GM18511 (cell line): Measurements from ENCODE around the gene HMGN3.

Experiments used
- ATAC-seq: cut with Tn5 transposase; IDR thresholded peaks from one replicate; pipeline ENCODE4 v1.9.1; 2021; ENCODE audit warnings: mild to moderate bottlenecking, moderate library complexity; ENCODE audit not compliant: unreplicated experiment

The HMGN3 gene

DNA sequence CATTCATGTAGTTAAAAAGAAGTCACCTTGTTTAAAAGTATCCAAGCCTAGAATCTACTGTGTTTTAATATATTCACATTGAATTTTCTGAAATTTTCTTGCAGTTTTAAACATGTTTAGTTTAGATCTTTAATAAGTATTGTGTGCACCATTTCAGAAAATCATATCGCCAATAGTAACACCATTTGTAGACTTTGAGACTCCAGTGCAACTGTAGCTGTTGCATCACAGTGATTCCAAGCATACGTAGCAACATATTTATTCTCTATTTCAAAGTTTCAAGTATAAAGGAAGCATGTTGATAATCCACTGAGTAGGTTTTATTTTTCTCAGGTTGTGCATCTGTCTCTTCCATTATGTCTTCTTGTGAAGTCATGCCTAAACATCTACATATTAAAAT is 46.4 kb downstream of the HMGN3 start:
- ATAC-seq, result no peak

DNA sequence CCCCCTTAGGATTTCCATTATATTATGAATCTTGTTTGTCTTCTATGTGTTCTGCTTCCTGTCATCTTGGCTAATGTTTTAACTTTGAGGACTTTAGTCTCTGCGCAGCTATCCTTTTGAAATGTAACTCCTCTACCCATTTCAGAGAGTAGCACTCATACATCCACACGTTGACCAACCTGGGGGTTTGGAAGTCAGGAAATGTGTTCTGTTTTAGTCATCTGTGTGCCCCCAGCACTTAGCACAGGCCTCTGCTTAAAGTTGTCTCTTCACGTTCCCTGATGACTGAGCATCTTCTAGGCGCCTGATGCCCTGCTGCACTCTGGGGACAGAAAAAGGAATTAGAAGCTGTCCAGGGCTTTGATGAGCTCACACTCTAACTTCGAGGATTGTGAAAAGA is 47.9 kb downstream of the HMGN3 start:
- ATAC-seq, result no peak

DNA sequence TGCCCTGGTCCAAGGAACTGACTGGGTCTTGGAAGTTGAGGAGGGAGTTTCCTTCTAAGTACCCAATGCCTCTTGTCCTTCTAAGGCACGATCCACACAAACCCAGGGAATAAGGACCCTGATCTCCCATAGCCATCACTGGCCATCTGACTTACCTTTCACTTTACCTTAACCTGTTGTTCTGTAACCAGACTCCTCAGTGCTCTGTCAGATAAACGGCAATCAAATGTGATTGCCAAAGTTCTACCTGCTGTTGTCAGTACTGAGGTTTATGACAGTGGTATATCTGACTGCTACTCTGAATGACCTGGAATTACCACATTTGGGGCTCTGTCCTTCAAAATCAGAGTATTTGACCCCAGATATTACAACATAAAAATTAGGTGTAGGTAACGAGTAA is 49.8 kb downstream of the HMGN3 start:
- ATAC-seq, result no peak

DNA sequence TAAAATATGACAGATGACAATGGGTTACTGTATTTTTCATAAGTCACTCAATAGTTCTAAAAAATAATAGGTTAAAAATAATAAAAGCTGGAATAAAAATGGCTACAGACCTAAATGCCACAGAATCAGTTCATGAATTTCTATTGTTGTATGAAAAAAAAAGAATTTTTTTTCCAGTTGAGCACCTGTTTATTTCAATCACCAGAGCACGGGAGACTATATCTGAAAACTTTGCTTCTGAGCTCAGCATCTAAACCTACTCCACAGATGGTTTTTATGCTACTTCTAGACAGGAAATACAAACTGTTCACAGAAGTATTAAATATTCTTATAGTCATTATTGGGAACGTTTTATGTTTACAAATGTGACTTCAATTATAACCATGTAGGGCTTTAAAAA is 50.4 kb downstream of the HMGN3 start:
- ATAC-seq, result no peak

- no peak for ATAC-seq
These were observed 54.4 kb downstream of the HMGN3 start for GRCh38 chr6:79180052-79180451.

DNA sequence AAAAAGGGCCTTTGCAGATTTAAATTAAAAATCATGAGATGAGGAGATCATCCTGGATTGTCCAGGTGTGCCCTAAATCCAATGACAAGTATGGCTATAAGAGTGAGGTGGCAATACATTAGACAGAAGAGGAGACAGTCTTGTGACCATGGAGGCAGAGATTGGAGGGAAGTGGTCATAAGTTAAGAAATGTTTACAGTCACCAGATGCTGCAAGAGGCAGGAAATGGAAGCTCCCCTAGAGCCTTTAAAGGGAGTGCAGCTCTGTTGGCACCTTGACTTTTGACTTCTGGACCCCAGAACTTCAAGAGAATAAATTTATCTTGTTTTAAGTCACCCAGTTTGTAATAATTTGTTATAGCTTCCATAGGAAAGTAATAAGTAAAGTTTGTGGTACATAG is 61.1 kb downstream of the HMGN3 start:
- ATAC-seq, result no peak

GRCh38 chr6:79170959-79171358 is 63.5 kb downstream of the HMGN3 start:
- no peak for ATAC-seq

GRCh38 chr6:79170431-79170830 is 64.1 kb downstream of the HMGN3 start:
- no peak for ATAC-seq

DNA sequence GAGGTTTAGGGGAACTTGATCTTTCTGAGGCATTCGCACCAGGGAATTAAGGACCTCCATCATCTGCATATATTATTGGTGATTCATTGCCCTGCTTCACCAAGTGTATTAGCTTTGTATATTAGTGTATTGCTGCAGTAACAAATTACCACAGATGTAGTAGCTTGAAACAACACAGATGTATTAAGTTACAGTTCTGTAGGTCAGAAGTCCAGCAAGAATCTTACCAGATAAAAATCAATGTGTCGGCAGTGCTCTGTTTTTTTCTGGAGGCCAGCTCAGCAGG is 65.8 kb downstream of the HMGN3 start:
- no peak for ATAC-seq

- ATAC-seq, result no peak
These were observed 66.4 kb downstream of the HMGN3 start for GRCh38 chr6:79167931-79168694.

GRCh38 chr6:79159846-79160245 is 74.6 kb downstream of the HMGN3 start:
- no peak for ATAC-seq

DNA sequence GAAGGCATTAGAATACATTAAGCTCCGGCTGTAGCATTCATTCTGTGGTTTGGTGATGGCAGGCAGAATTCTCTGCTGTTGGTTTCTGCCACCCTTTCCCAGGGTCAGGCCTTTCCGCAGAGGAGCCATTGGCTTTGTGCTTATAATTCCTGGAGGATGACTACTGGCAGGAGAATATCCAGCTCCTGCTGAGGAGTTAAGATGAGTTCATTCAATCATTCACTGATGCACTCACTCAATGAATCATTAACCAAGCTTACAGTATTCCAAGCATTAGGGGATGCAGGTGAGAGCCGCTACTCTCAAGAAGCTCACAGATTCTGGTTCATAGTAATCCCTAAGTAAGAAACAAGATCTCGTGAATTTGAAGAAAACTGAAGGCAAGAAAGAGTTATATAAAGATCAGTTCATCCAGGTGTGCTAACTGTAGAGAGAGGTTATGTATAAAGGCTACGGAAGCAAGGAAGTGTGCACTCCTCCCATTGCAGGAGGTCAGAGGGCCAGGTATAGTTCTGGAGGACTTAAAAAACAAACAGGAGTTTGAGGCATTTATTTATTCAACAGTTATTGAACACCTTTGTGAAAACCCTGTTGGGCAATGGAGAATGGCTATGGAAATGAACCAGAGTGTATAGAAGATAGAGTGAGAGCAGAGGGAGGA is 75.5 kb downstream of the HMGN3 start:
- no peak for ATAC-seq

GRCh38 chr6:79157961-79158644 is 76.4 kb downstream of the HMGN3 start:
- no peak for ATAC-seq

GRCh38 chr6:79152269-79152737 is 82.2 kb downstream of the HMGN3 start:
- ATAC-seq, result no peak
